Endothelial cell of umbilical vein (primary cell): Measurements from ENCODE around the gene ASB2. TPM values are rescaled to one million over a fixed set of nuclear protein-coding genes. Genes with fewer than 3 reads are reported as not detected.

Source experiments
- BruUV-seq: library from RNA; stranded (reverse); fragments of 400-500 nt; replicated peaks from 2 replicates; lab custom pipeline; 2021; lab: Mats Ljungman, UMichigan
- CTCF ChIA-PET: fragments of 300-600, 350-600 bp; sonication (Branson Sonifier 250); formaldehyde crosslinking; loops from one replicate; lab custom pipeline; 2021; ENCODE audit warnings: antibody characterized with exemption, inconsistent platforms; lab: Charles Lee
- POLR2A ChIA-PET: fragments of 300-600, 350-600 bp; sonication (Branson Sonifier 250); formaldehyde crosslinking; loops from one replicate; lab custom pipeline; 2021; ENCODE audit warnings: antibody characterized with exemption, inconsistent platforms; lab: Charles Lee
- DNase-seq: peaks from one replicate; pipeline ENCODE4 v3.0.0-alpha.2; 2011; ENCODE audit warnings: low read depth, low spot score
- FAIRE-seq: peaks from 2 replicates; lab custom pipeline; 2011; peaks lifted over from hg19 to GRCh38; lab: Jason Lieb, UNC
- H2AFZ ChIP-seq: 2 replicates; pipeline ENCODE4 v1.6.0; 2012; ENCODE audit warnings: low read depth, low read length, control low read depth, inconsistent platforms
- H3K27ac ChIP-seq: 2 replicates; pipeline ENCODE4 v1.5.1; 2011; ENCODE audit warnings: low read depth, mild to moderate bottlenecking, control low read depth, low read length, moderate library complexity; ENCODE audit not compliant: insufficient read depth
- H3K27me3 ChIP-seq, 2 experiments: 2 replicates each; pipeline versions ENCODE4 v1.6.0 to v1.6.1; 2011; ENCODE audit warnings: low read length in 2 of 2, mixed read lengths in 1 of 2; ENCODE audit not compliant: control insufficient read depth in 2 of 2, insufficient read depth in 2 of 2
- H3K36me3 ChIP-seq, 2 experiments: 2 replicates in 1 of 2; 3 replicates in 1 of 2; pipeline ENCODE4 v1.5.1; 2011; ENCODE audit warnings: low read length in 2 of 2, mild to moderate bottlenecking in 1 of 2, moderate library complexity in 1 of 2; ENCODE audit not compliant: control insufficient read depth in 2 of 2, insufficient read depth in 2 of 2; ENCODE audit errors: extremely low read depth in 1 of 2
- H3K4me1 ChIP-seq: 3 replicates; pipeline ENCODE4 v1.5.1; 2011; ENCODE audit warnings: mild to moderate bottlenecking, low read length; ENCODE audit not compliant: control insufficient read depth, insufficient read depth; ENCODE audit errors: extremely low read depth
- H3K4me2 ChIP-seq: 2 replicates; pipeline ENCODE4 v1.6.1; 2011; ENCODE audit warnings: low read length, control low read depth, mixed read lengths; ENCODE audit not compliant: insufficient read depth
- H3K4me3 ChIP-seq, 3 experiments: fragments of 200-600 bp in 1 of 3; sonication (generic), shearing (Covaris generic) in 1 of 3; replicated peaks in 1 of 3; 2 replicates each; pipeline ENCODE4 v1.5.1; 2011 to 2016; ENCODE audit warnings: control low read depth in 3 of 3, low read length in 3 of 3, mild to moderate bottlenecking in 2 of 3, inconsistent platforms in 1 of 3, low read depth in 1 of 3, moderate library complexity in 1 of 3; ENCODE audit not compliant: insufficient read depth in 1 of 3
- H3K79me2 ChIP-seq: 2 replicates; pipeline ENCODE4 v1.6.0; 2012; ENCODE audit warnings: low read length, inconsistent platforms; ENCODE audit not compliant: control insufficient read depth, insufficient read depth
- H3K9ac ChIP-seq: replicated peaks from 2 replicates; pipeline ENCODE3; 2011; ENCODE audit warnings: low read length, control low read depth; ENCODE audit not compliant: insufficient read depth; ENCODE audit errors: extremely low read depth
- H3K9me1 ChIP-seq: replicated peaks from 3 replicates; pipeline ENCODE4 v1.6.0; 2011; ENCODE audit warnings: mild to moderate bottlenecking, low read length; ENCODE audit not compliant: control insufficient read depth, insufficient read depth; ENCODE audit errors: extremely low read depth
- H3K9me3 ChIP-seq: replicated peaks from 2 replicates; pipeline ENCODE4 v1.5.1; 2012; ENCODE audit warnings: low read length, inconsistent platforms; ENCODE audit not compliant: control insufficient read depth, insufficient read depth
- H4K20me1 ChIP-seq: replicated peaks from 2 replicates; pipeline ENCODE3; 2011; ENCODE audit warnings: mild to moderate bottlenecking, low read length; ENCODE audit not compliant: control insufficient read depth, insufficient read depth; ENCODE audit errors: extremely low read depth
- CTCF ChIP-seq, 2 donors: IDR thresholded peaks; 1 replicate in 1 of 2; 2 replicates in 1 of 2; pipeline ENCODE4 v1.5.1; 2011; ENCODE audit warnings: low read length in 2 of 2, mild to moderate bottlenecking in 2 of 2, moderate library complexity in 2 of 2, control low read depth in 1 of 2, inconsistent platforms in 1 of 2, low read depth in 1 of 2; ENCODE audit not compliant: insufficient read depth in 1 of 2; ENCODE audit errors: extremely low read depth in 1 of 2
- EZH2 ChIP-seq: IDR thresholded peaks from 2 replicates; pipeline ENCODE4 v1.6.1; 2012; ENCODE audit warnings: borderline replicate concordance, low read depth, mild to moderate bottlenecking, moderate library complexity, low read length, inconsistent platforms; ENCODE audit not compliant: severe bottlenecking
- FOS ChIP-seq: IDR thresholded peaks from 2 replicates; pipeline ENCODE4 v1.6.1; 2011; ENCODE audit warnings: mild to moderate bottlenecking, low read length, moderate library complexity, borderline replicate concordance; ENCODE audit not compliant: insufficient read depth
- GATA2 ChIP-seq: IDR thresholded peaks from 2 replicates; pipeline ENCODE4 v1.7.0; 2011; ENCODE audit warnings: low read depth, mild to moderate bottlenecking, moderate library complexity, mixed read lengths, low read length; ENCODE audit not compliant: insufficient read length, insufficient read depth
- JUN ChIP-seq: IDR thresholded peaks from 2 replicates; pipeline ENCODE4 v1.6.1; 2011; ENCODE audit warnings: borderline replicate concordance, low read depth; ENCODE audit not compliant: insufficient read length, insufficient read depth
- MAX ChIP-seq: IDR thresholded peaks from 2 replicates; pipeline ENCODE4 v1.6.1; 2011; ENCODE audit not compliant: insufficient read depth, insufficient read length
- MYC ChIP-seq: IDR thresholded peaks from one replicate; pipeline ENCODE4 v1.6.1; 2011; ENCODE audit warnings: mild to moderate bottlenecking, low read depth, low read length
- POLR2A ChIP-seq: IDR thresholded peaks from 2 replicates; pipeline ENCODE4 v1.6.1; 2012; ENCODE audit warnings: low read depth, mild to moderate bottlenecking, control low read depth, low read length
- POLR2AphosphoS5 ChIP-seq: IDR thresholded peaks from 2 replicates; pipeline ENCODE4 v1.6.1; 2012; ENCODE audit warnings: low read depth, mild to moderate bottlenecking, control low read depth, low read length, moderate library complexity; ENCODE audit not compliant: insufficient read depth
- dilution Hi-C: fragments of 300-500 bp; cut with MboI; formaldehyde crosslinking; loops from one replicate; pipeline ENCODE4 v1.15.0; 2019; ENCODE audit warnings: low sequenced_read_pairs; ENCODE audit not compliant: extremely low pct_ligation_motif_present
- intact Hi-C: fragments of 100-400 bp; cut with micrococcal nuclease; formaldehyde crosslinking; loops from one replicate; pipeline ENCODE4 v1.10.0; 2022
- polyA plus RNA-seq, 4 experiments: library from polyadenylated mRNA; depleted of rRNA in 3 of 4; stranded (reverse) in 3 of 4; unstranded in 1 of 4; fragments of >200 nt; gene quantifications; 2 replicates each; pipeline versions ENCODE4 v1.2.1 to v1.2.3, GENCODE V29; 2011 to 2012; ENCODE audit warnings: missing spikeins in 1 of 4
- total RNA-seq: library from RNA; stranded (reverse); gene quantifications from 2 replicates; pipeline ENCODE4 v1.2.3, GENCODE V29; 2021

ASB2 gene
- total and polyA plus RNA-seq, 2 donors (not counting 3 experiments of a cell fraction or from before 2014, with no cell fraction given): not detected

- Histone ChIP-seq H3K4me2 (no peak overlapping the region), H2AFZ (no peak overlapping the region), H3K9me3 (no peaks in the 10 kb centered on the region), H3K4me3 (no peak overlapping the region), H3K27ac (no peak overlapping the region), H3K36me3 (no peaks in the 10 kb centered on the region), H3K9ac (no peak overlapping the region), H4K20me1 (no peaks in the 10 kb centered on the region), H3K79me2 (no peaks in the 10 kb centered on the region), H3K27me3 (no peaks in the 10 kb centered on the region), H3K4me1 (no peaks in the 10 kb centered on the region), H3K9me1 (no peaks in the 10 kb centered on the region)
- dilution Hi-C loops (no loop called here), intact Hi-C loops (no loop called here)
- BruUV-seq: no TSS peak
- TF ChIP-seq MYC (no peak), GATA2 (no peak), POLR2AphosphoS5 (no peak)
- CTCF ChIA-PET: interaction anchor here (0.6 to 1.6 kb wide), 2 partner anchors 14 to 163 kb away, joined by 4 read pairs; no protein-coding TSS in a partner anchor
- DNase-seq: no peak
- POLR2A ChIA-PET: no interaction called here
- no peak for FAIRE-seq
These were observed 50.0 kb downstream of the ASB2 start for GRCh38 chr14:93926245-93926872.

- H3K36me3 ChIP-seq: no peaks in the 10 kb centered on the region
- H2AFZ ChIP-seq: no peak overlapping the region
- H3K9ac ChIP-seq: no peak overlapping the region
- no TSS peak for BruUV-seq
- intact Hi-C loops (no loop called here), dilution Hi-C loops (no loop called here)
- TF ChIP-seq MYC (no peak), GATA2 (no peak), POLR2AphosphoS5 (no peak), POLR2A (no peak), FOS (no peak), EZH2 (no peak), MAX (no peak), CTCF (IDR thresholded peaks at IDR 0.05; ENCODE audit: extremely low read depth in 1 of 2, insufficient read depth in 1 of 2, low read depth in 1 of 2, low read length in 2 of 2) (no peak), JUN (no peak)
- no peak for DNase-seq
- no peak overlapping the region for H3K4me2 ChIP-seq
- H3K27ac ChIP-seq: no peak overlapping the region
- no peaks in the 10 kb centered on the region for H3K4me1 ChIP-seq
- ChIA-PET CTCF (interaction anchor here (1.8 kb wide), 1 partner anchor 14 kb away, joined by 8 read pairs; no protein-coding TSS in a partner anchor), POLR2A (no interaction called here)
- H3K9me3 ChIP-seq: no peaks in the 10 kb centered on the region
- no peaks in the 10 kb centered on the region for H4K20me1 ChIP-seq
- no peaks in the 10 kb centered on the region for H3K9me1 ChIP-seq
- H3K4me3 ChIP-seq: no peak overlapping the region
- no peaks in the 10 kb centered on the region for H3K79me2 ChIP-seq
- FAIRE-seq: no peak
- no peaks in the 10 kb centered on the region for H3K27me3 ChIP-seq
These were observed 50.9 kb downstream of the ASB2 start for GRCh38 chr14:93925374-93925895.
